ENCODE measurements around the gene CSGALNACT2. TPM values are rescaled to one million over a fixed set of nuclear protein-coding genes. Genes with fewer than 3 reads are reported as not detected.

CSGALNACT2 gene
- total and polyA plus RNA-seq, 2 donors (not counting 1 experiment from before 2014, with no cell fraction given), result 10.9 to 24.0 TPM

DNA sequence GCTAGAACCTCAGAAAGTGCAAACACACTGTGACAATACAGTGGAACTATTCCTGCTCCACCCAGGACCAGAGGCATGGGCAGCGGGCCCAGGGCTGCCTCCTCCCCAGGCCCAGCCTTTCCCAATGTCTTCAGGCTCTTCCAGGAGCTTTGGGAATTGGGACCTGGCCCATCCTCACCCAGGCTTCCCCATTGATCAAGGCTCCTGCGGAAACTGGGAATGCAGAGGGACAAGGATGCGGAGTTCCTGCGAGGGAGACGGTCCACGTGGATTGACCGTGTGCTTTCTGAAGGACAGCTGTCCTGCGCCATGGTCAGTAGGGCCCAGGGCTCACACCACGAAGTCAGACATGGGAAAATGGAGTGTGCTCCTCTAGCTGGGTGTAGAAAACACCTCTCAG is 56.6 kb downstream of the CSGALNACT2 start:
- ChIA-PET CTCF (no interaction called here), POLR2A (no interaction called here)
- Histone ChIP-seq H3K4me2 (replicated peaks; ENCODE audit: low read depth, low read length, poor library complexity, severe bottlenecking) (no peak overlapping the region), H3K4me1 (ENCODE audit: control insufficient read depth in 2 of 2, insufficient read depth in 2 of 2, low read length in 2 of 2) (no peaks in the 10 kb centered on the region), H3K9ac (ENCODE audit: low read length) (no peak overlapping the region), H2AFZ (ENCODE audit: insufficient read depth, low read depth, low read length, poor library complexity, severe bottlenecking) (no peak overlapping the region), H3K4me3 (ENCODE audit: control extremely low read depth in 1 of 5, extremely low read depth in 1 of 5, insufficient read depth in 1 of 5, low read depth in 2 of 5, low read length in 4 of 5) (no peak overlapping the region), H4K20me1 (ENCODE audit: control insufficient read depth, insufficient read depth, low read length, poor library complexity, severe bottlenecking) (no peaks in the 10 kb centered on the region), H3K27me3 (replicated peaks in 1 of 4; ENCODE audit: control extremely low read depth in 1 of 4, control insufficient read depth in 3 of 4, insufficient read depth in 4 of 4, low read length in 3 of 4) (no peaks in the 10 kb centered on the region), H3K9me3 (ENCODE audit: control extremely low read depth in 1 of 3, control insufficient read depth in 2 of 3, insufficient read depth in 1 of 3, low read length in 2 of 3) (peaks cover 0 to 3% (median 0%) of the 10 kb centered on the region in 3 donors), H3K36me3 (replicated peaks in 1 of 2; ENCODE audit: control extremely low read depth in 1 of 2, control insufficient read depth in 1 of 2, extremely low read depth in 1 of 2, insufficient read depth in 2 of 2, low read length in 1 of 2) (no peaks in the 10 kb centered on the region), H3K79me2 (ENCODE audit: control insufficient read depth, insufficient read depth, low read length) (no peaks in the 10 kb centered on the region), H3K27ac (ENCODE audit: low read length in 2 of 2) (no peak overlapping the region)
- ATAC-seq (ENCODE audit: low read depth), result no peak
- Mint-ChIP-seq H3K27me3 (no peaks in the 10 kb centered on the region), H3K27ac (no peak overlapping the region), H3K4me1 (no peaks in the 10 kb centered on the region), H3K4me3 (no peak overlapping the region), H3K9me3 (ENCODE audit: insufficient read depth) (no peaks in the 10 kb centered on the region)
- WGBS (ENCODE audit: insufficient coverage), result 96% methylated on average over 9 of the region's 9 CpGs
- TF ChIP-seq, protein P1, sequence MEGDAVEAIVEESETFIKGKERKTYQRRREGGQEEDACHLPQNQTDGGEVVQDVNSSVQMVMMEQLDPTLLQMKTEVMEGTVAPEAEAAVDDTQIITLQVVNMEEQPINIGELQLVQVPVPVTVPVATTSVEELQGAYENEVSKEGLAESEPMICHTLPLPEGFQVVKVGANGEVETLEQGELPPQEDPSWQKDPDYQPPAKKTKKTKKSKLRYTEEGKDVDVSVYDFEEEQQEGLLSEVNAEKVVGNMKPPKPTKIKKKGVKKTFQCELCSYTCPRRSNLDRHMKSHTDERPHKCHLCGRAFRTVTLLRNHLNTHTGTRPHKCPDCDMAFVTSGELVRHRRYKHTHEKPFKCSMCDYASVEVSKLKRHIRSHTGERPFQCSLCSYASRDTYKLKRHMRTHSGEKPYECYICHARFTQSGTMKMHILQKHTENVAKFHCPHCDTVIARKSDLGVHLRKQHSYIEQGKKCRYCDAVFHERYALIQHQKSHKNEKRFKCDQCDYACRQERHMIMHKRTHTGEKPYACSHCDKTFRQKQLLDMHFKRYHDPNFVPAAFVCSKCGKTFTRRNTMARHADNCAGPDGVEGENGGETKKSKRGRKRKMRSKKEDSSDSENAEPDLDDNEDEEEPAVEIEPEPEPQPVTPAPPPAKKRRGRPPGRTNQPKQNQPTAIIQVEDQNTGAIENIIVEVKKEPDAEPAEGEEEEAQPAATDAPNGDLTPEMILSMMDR (IDR thresholded peaks at IDR 0.05), result no peak
- no peak for TF ChIP-seq EZH2 (IDR thresholded peaks at IDR 0.05; ENCODE audit: borderline replicate concordance, insufficient read depth, low read depth, low read length, poor library complexity, severe bottlenecking)
- intact Hi-C loops (cut with micrococcal nuclease), result no loop called here
- no peak for DNase-seq

DNA sequence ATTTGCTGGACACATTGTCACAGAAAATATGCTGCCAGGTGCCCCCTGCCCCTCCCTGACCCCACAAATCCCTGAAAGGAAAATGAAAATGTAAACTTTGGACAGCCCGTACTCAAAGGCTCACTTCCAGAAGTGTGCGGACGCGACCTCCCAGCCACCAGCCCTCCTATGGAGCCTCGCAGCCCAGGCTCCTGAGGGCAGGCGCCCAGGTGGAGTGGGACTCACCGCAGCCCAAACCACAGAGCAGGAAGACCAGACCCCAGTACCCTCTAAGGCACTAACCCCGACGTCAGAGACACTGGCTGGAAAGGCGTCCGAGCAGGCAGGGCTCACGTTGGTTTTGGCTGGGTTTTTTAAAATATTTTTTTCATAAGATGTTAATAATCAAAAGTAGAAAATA is 57.3 kb downstream of the CSGALNACT2 start:
- CTCF ChIA-PET, result no interaction called here
- POLR2A ChIA-PET, result no interaction called here
- Mint-ChIP-seq H3K4me3 (no peak overlapping the region), H3K27me3 (no peaks in the 10 kb centered on the region), H3K27ac (no peak overlapping the region), H3K9me3 (ENCODE audit: insufficient read depth) (no peaks in the 10 kb centered on the region), H3K4me1 (no peaks in the 10 kb centered on the region)
- Histone ChIP-seq H3K27ac (ENCODE audit: low read length in 2 of 2) (no peak overlapping the region), H3K9me3 (ENCODE audit: control extremely low read depth in 1 of 3, control insufficient read depth in 2 of 3, insufficient read depth in 1 of 3, low read length in 2 of 3) (peaks cover 0 to 3% (median 0%) of the 10 kb centered on the region in 3 donors), H3K4me1 (ENCODE audit: control insufficient read depth in 2 of 2, insufficient read depth in 2 of 2, low read length in 2 of 2) (no peaks in the 10 kb centered on the region), H4K20me1 (ENCODE audit: control insufficient read depth, insufficient read depth, low read length, poor library complexity, severe bottlenecking) (no peaks in the 10 kb centered on the region), H3K79me2 (ENCODE audit: control insufficient read depth, insufficient read depth, low read length) (no peaks in the 10 kb centered on the region), H3K27me3 (replicated peaks in 1 of 4; ENCODE audit: control extremely low read depth in 1 of 4, control insufficient read depth in 3 of 4, insufficient read depth in 4 of 4, low read length in 3 of 4) (no peaks in the 10 kb centered on the region), H2AFZ (ENCODE audit: insufficient read depth, low read depth, low read length, poor library complexity, severe bottlenecking) (no peak overlapping the region), H3K9ac (ENCODE audit: low read length) (no peak overlapping the region), H3K4me3 (ENCODE audit: control extremely low read depth in 1 of 5, extremely low read depth in 1 of 5, insufficient read depth in 1 of 5, low read depth in 2 of 5, low read length in 4 of 5) (no peak overlapping the region), H3K36me3 (replicated peaks in 1 of 2; ENCODE audit: control extremely low read depth in 1 of 2, control insufficient read depth in 1 of 2, extremely low read depth in 1 of 2, insufficient read depth in 2 of 2, low read length in 1 of 2) (no peaks in the 10 kb centered on the region), H3K4me2 (replicated peaks; ENCODE audit: low read depth, low read length, poor library complexity, severe bottlenecking) (no peak overlapping the region)
- WGBS (ENCODE audit: insufficient coverage), result 95% methylated on average over 7 of the region's 12 CpGs
- DNase-seq (no peak), ATAC-seq (ENCODE audit: low read depth) (no peak)
- intact Hi-C loops (cut with micrococcal nuclease), result no loop called here
- no peak for TF ChIP-seq EZH2 (IDR thresholded peaks at IDR 0.05; ENCODE audit: borderline replicate concordance, insufficient read depth, low read depth, low read length, poor library complexity, severe bottlenecking)
- TF ChIP-seq, protein P1 (IDR thresholded peaks at IDR 0.05), result no peak

Data from B cell (primary cell).